ENCODE results near the gene MARCHF10. TPM values are rescaled to one million over a fixed set of nuclear protein-coding genes. Genes with fewer than 3 reads are reported as not detected.

MARCHF10 gene
- total and polyA plus RNA-seq, 12 donors: 0.04 TPM; not detected in 11

DNA sequence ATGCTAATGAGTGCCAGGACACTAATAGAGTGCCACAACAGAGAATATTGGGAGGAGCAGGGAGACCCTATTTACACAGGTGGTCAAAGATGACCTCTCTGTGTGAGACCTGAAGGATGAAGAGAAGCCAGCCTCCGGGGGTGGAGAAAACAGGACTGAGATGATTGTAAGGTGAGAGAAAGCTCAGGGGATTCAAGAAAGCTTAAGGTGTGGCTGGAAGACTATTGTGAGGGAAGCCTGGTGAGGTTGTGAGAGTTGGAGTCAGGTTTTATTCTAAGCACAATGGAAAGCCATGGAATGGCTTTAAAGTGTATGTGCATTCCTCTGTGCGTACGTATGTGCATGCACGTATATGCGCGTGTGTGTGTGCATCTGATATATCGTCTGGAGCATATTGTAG lies 10.4 kb upstream of the MARCHF10 start:
- no peak overlapping the region for H3K27ac ChIP-seq
- peaks cover 0 to 9% (median 0%) of the 10 kb centered on the region in 11 donors for H3K9me3 ChIP-seq
- no peak overlapping the region for H3K4me3 ChIP-seq
- 95 to 96% methylated on average over 7 of the region's 7 CpGs for WGBS, 2 donors
- ATAC-seq: no peak
- H3K36me3 ChIP-seq: no peaks in the 10 kb centered on the region
- DNase-seq: no peak
- TF ChIP-seq, protein P1, sequence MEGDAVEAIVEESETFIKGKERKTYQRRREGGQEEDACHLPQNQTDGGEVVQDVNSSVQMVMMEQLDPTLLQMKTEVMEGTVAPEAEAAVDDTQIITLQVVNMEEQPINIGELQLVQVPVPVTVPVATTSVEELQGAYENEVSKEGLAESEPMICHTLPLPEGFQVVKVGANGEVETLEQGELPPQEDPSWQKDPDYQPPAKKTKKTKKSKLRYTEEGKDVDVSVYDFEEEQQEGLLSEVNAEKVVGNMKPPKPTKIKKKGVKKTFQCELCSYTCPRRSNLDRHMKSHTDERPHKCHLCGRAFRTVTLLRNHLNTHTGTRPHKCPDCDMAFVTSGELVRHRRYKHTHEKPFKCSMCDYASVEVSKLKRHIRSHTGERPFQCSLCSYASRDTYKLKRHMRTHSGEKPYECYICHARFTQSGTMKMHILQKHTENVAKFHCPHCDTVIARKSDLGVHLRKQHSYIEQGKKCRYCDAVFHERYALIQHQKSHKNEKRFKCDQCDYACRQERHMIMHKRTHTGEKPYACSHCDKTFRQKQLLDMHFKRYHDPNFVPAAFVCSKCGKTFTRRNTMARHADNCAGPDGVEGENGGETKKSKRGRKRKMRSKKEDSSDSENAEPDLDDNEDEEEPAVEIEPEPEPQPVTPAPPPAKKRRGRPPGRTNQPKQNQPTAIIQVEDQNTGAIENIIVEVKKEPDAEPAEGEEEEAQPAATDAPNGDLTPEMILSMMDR (IDR thresholded peaks at IDR 0.05): no peak
- peaks cover 0 to 17% (median 12%) of the 10 kb centered on the region in 9 donors for H3K4me1 ChIP-seq
- intact Hi-C loops (cut with DNase I): no loop called here
- no peaks in the 10 kb centered on the region for H3K27me3 ChIP-seq

DNA sequence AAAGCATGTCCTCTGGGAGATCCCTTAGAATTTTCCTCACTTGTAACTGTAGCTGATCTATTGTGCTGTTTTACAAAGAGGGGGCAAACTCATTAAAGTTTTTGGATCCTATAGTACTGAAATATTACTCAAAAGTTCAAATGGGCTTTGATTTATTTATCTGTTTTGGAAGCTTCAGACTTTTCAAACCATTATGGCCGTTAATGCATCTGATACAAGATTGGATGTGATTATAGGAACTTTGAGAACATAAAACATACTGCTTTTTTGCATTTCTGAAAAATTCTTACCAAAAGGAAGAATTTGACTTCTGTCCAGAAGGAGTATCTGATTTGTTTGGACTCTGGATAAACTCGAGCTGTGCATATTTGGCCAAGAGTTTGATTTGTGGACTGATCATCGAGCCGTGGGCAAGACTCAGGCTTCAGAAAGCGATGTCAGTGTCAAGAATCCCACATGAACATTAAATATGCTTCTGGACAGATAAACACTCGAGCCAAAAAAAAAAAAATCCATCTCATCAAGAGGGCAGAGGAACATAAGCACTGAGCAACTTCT lies 8.2 kb upstream of the MARCHF10 start:
- intact Hi-C loops (cut with DNase I): no loop called here
- no peaks in the 10 kb centered on the region for H3K27me3 ChIP-seq
- peaks cover 0 to 17% (median 12%) of the 10 kb centered on the region in 9 donors for H3K4me1 ChIP-seq
- no peaks in the 10 kb centered on the region for H3K36me3 ChIP-seq
- TF ChIP-seq, protein P1 (IDR thresholded peaks at IDR 0.05): no peak
- no peak for DNase-seq
- H3K9me3 ChIP-seq: peaks cover 0 to 12% (median 5%) of the 10 kb centered on the region in 11 donors
- H3K4me3 ChIP-seq: no peak overlapping the region
- H3K27ac ChIP-seq: no peak overlapping the region
- WGBS, 2 donors: 66 to 75% methylated on average over 6 of the region's 6 CpGs
- ATAC-seq: no peak

DNA sequence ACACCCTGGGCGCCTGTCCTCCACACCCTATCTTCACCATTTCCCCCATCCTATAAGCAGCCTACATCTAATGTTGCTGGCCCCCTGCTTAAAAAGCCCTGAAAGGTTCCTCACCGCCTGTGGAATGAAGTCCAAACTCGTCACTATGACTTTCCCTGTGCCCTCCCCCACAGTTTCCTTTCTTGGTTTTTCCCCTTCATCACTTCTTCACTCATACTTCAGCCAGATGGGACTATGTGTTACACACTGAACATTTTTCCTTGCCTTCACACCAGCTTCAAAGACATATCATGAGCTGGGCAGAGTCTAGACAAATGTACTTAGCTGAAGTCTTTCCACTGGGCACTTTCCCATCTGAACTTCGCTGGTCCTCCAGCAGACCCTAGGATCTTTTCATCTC lies 1.5 kb upstream of the MARCHF10 start:
- Histone ChIP-seq H3K4me3 (no peak overlapping the region), H3K9me3 (peaks cover 0 to 15% (median 5%) of the 10 kb centered on the region in 11 donors), H3K27me3 (peaks cover 0 to 42% (median 20%) of the 10 kb centered on the region in 7 donors), H3K4me1 (peaks cover 0 to 8% (median 3%) of the 10 kb centered on the region in 9 donors), H3K36me3 (no peaks in the 10 kb centered on the region), H3K27ac (no peak overlapping the region)
- intact Hi-C loops (cut with DNase I): no loop called here
- ATAC-seq (no peak), DNase-seq (no peak)
- TF ChIP-seq, protein P1 (IDR thresholded peaks at IDR 0.05): no peak
- WGBS, 2 donors: 86 to 90% methylated on average over 4 of the region's 4 CpGs

DNA sequence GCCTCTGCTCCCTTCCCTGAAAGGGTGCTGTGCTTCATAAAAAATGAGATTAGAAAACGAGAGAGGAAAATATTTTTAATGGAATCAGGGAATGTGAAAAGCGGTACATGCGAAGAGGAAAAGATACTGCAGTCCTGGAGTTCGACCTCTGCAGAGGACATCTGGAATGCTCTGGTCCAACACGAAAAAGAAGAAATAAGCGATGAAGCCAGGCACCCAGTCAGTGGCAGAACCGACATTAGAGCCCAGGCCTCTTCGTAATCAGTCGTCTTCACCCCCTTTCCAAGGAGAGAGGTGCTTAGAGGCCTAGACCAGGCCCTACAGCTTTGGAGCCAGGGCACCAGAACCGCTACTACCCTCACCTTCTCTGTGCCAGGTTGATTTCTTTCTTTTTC lies 459 bp upstream of the MARCHF10 start:
- H3K36me3 ChIP-seq: no peaks in the 10 kb centered on the region
- 78 to 79% methylated on average over 10 of the region's 10 CpGs for WGBS, 2 donors
- TF ChIP-seq, protein P1 (IDR thresholded peaks at IDR 0.05): no peak
- peak overlapping the region in 1 of 10 donors; percentile 9 for H3K27ac ChIP-seq
- intact Hi-C loops (cut with DNase I): no loop called here
- H3K4me1 ChIP-seq: peaks cover 0 to 8% (median 3%) of the 10 kb centered on the region in 9 donors
- H3K9me3 ChIP-seq: peaks cover 0 to 7% (median 0%) of the 10 kb centered on the region in 11 donors
- H3K27me3 ChIP-seq: peaks cover 0 to 42% (median 23%) of the 10 kb centered on the region in 7 donors
- DNase-seq (no peak), ATAC-seq (no peak)
- H3K4me3 ChIP-seq: peak overlapping the region in 4 of 10 donors; percentile 24 to 37 (median 33)
